Esophagus squamous epithelium (tissue), 4 donors: ENCODE measurements around the gene MEGF9.

ENCODE experiments used
- CTCF ChIP-seq, 6 experiments: fragments of 450-650 bp in 4 of 6; fragments of 200-600 bp in 2 of 6; sonication (generic) in 2 of 6; IDR thresholded peaks; one replicate each; pipeline ENCODE4 v1.5.1; 2016 to 2019; ENCODE audit warnings: antibody characterized with exemption in 6 of 6, mild to moderate bottlenecking in 4 of 6, moderate library complexity in 4 of 6
- POLR2A ChIP-seq, 4 donors: fragments of 450-650 bp; IDR thresholded peaks; one replicate each; pipeline ENCODE4 v1.6.1; 2017; ENCODE audit warnings: antibody characterized with exemption in 4 of 4, mild to moderate bottlenecking in 4 of 4, moderate library complexity in 3 of 4

GRCh38 chr9:120574473-120574872 is 139.8 kb downstream of the MEGF9 start:
- TF ChIP-seq POLR2A (IDR thresholded peaks at IDR 0.05) = no peak
- no peak for TF ChIP-seq CTCF (IDR thresholded peaks at IDR 0.05)
